ENCODE data around the gene CYP8B1.

Gene CYP8B1

DNA sequence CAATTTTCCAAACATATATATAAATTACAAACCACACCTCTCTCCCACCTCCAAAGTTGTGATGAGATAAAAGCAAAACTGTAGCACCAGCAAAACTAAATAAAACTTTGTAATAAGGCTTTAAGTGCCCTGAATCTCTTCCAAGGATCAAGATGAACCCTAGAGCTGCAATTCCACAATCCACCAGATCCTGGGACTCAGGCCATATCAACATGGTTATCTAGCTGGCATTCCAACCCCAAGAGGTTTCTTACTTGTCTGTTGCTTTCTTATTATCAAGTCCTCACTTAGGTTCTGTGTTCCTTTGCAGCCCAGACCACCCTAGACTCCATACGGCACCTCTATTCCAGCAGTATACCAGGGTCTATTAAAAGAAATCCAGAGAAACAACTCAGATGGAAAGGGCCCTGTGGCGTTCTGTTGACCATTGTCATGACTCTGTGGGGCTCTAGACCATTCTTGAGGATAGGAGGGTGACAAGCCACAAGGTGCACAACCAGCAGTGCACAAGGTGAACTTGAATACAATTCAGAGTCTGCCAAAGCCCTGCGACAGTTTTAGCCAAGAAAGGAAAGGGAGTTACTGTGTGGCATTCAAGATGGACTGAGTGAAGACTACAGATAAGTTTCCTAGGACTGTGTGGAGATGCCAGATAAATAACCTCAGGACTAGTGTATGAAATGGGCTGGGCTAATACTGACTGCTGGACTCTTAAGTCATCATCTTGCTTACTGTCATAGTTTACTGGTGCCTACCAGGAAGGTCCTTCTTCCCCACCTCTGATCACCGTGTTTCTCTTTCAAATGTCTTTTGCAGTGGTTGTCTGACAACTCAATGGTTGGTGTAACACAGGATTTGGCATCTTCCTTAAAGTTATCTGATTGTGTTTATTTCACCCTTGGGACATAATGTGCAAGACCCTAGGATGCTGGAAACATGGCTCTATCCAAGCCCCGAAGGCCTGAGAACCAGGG, 39.2 kb downstream of the CYP8B1 start (continued):
- TF ChIP-seq, protein P1, sequence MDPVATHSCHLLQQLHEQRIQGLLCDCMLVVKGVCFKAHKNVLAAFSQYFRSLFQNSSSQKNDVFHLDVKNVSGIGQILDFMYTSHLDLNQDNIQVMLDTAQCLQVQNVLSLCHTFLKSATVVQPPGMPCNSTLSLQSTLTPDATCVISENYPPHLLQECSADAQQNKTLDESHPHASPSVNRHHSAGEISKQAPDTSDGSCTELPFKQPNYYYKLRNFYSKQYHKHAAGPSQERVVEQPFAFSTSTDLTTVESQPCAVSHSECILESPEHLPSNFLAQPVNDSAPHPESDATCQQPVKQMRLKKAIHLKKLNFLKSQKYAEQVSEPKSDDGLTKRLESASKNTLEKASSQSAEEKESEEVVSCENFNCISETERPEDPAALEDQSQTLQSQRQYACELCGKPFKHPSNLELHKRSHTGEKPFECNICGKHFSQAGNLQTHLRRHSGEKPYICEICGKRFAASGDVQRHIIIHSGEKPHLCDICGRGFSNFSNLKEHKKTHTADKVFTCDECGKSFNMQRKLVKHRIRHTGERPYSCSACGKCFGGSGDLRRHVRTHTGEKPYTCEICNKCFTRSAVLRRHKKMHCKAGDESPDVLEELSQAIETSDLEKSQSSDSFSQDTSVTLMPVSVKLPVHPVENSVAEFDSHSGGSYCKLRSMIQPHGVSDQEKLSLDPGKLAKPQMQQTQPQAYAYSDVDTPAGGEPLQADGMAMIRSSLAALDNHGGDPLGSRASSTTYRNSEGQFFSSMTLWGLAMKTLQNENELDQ (tag by site-specific recombination; IDR thresholded peaks at IDR 0.05; ENCODE audit: low read depth): no peak
- TF ChIP-seq ZNF521 (tag by site-specific recombination; IDR thresholded peaks at IDR 0.05): no peak
- TF ChIP-seq, protein P2, sequence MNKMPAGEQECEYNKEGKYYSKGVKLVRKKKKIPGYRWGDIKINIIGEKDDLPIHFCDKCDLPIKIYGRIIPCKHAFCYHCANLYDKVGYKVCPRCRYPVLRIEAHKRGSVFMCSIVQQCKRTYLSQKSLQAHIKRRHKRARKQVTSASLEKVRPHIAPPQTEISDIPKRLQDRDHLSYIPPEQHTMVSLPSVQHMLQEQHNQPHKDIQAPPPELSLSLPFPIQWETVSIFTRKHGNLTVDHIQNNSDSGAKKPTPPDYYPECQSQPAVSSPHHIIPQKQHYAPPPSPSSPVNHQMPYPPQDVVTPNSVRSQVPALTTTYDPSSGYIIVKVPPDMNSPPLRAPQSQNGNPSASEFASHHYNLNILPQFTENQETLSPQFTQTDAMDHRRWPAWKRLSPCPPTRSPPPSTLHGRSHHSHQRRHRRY (tag by site-specific recombination; IDR thresholded peaks at IDR 0.05): no peak
- TF ChIP-seq, protein P3, sequence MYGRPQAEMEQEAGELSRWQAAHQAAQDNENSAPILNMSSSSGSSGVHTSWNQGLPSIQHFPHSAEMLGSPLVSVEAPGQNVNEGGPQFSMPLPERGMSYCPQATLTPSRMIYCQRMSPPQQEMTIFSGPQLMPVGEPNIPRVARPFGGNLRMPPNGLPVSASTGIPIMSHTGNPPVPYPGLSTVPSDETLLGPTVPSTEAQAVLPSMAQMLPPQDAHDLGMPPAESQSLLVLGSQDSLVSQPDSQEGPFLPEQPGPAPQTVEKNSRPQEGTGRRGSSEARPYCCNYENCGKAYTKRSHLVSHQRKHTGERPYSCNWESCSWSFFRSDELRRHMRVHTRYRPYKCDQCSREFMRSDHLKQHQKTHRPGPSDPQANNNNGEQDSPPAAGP (tag by site-specific recombination; IDR thresholded peaks at IDR 0.05): no peak
- TF ChIP-seq, protein P4, sequence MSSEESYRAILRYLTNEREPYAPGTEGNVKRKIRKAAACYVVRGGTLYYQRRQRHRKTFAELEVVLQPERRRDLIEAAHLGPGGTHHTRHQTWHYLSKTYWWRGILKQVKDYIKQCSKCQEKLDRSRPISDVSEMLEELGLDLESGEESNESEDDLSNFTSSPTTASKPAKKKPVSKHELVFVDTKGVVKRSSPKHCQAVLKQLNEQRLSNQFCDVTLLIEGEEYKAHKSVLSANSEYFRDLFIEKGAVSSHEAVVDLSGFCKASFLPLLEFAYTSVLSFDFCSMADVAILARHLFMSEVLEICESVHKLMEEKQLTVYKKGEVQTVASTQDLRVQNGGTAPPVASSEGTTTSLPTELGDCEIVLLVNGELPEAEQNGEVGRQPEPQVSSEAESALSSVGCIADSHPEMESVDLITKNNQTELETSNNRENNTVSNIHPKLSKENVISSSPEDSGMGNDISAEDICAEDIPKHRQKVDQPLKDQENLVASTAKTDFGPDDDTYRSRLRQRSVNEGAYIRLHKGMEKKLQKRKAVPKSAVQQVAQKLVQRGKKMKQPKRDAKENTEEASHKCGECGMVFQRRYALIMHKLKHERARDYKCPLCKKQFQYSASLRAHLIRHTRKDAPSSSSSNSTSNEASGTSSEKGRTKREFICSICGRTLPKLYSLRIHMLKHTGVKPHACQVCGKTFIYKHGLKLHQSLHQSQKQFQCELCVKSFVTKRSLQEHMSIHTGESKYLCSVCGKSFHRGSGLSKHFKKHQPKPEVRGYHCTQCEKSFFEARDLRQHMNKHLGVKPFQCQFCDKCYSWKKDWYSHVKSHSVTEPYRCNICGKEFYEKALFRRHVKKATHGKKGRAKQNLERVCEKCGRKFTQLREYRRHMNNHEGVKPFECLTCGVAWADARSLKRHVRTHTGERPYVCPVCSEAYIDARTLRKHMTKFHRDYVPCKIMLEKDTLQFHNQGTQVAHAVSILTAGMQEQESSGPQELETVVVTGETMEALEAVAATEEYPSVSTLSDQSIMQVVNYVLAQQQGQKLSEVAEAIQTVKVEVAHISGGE (tag by site-specific recombination; conservative IDR thresholded peaks at IDR 0.05; ENCODE audit: low read depth): no peak

DNA sequence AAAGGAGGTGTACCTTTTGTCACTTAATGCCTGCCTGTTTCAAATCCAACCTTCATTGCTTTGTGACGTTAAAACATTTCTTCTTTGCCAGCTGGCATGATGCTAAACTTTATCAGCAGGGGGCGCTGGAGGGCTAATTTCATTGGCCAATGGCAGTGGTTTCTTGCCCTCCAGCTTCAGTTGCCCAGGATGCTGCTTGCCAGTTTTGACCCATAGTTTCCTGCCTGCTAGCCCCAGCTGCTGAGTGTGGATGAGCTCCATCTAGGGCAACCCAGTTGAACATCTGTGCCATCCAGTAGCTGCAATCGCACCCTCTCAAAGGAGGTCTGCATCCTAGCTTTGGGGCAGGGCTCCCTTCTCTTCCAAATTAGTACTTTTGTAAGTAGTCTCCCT, 44.4 kb downstream of the CYP8B1 start:
- ChIA-PET CTCF (interaction anchor here (0.6 to 1.9 kb wide), 15 partner anchors 8 to 416 kb away, joined by 3 to 27 read pairs (median 4); partner anchors contain the start of gene ACKR2), POLR2A (interaction anchor here (1.9 kb wide), 1 partner anchor 47 kb away, joined by 4 read pairs; no protein-coding TSS in a partner anchor)
- H3K4me3 ChIP-seq (ENCODE audit: low read depth, low read length): no peak overlapping the region
- no peaks in the 10 kb centered on the region for H3K4me1 ChIP-seq (ENCODE audit: control insufficient read depth, insufficient read depth, low read length)
- TF ChIP-seq ZNF654 (tag by site-specific recombination; IDR thresholded peaks at IDR 0.05; ENCODE audit: low read depth): peak; percentile 60
- TF ChIP-seq, protein P5, sequence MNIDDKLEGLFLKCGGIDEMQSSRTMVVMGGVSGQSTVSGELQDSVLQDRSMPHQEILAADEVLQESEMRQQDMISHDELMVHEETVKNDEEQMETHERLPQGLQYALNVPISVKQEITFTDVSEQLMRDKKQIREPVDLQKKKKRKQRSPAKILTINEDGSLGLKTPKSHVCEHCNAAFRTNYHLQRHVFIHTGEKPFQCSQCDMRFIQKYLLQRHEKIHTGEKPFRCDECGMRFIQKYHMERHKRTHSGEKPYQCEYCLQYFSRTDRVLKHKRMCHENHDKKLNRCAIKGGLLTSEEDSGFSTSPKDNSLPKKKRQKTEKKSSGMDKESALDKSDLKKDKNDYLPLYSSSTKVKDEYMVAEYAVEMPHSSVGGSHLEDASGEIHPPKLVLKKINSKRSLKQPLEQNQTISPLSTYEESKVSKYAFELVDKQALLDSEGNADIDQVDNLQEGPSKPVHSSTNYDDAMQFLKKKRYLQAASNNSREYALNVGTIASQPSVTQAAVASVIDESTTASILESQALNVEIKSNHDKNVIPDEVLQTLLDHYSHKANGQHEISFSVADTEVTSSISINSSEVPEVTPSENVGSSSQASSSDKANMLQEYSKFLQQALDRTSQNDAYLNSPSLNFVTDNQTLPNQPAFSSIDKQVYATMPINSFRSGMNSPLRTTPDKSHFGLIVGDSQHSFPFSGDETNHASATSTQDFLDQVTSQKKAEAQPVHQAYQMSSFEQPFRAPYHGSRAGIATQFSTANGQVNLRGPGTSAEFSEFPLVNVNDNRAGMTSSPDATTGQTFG (tag by site-specific recombination; IDR thresholded peaks at IDR 0.05; ENCODE audit: borderline replicate concordance): no peak
- TF ChIP-seq, protein P6, sequence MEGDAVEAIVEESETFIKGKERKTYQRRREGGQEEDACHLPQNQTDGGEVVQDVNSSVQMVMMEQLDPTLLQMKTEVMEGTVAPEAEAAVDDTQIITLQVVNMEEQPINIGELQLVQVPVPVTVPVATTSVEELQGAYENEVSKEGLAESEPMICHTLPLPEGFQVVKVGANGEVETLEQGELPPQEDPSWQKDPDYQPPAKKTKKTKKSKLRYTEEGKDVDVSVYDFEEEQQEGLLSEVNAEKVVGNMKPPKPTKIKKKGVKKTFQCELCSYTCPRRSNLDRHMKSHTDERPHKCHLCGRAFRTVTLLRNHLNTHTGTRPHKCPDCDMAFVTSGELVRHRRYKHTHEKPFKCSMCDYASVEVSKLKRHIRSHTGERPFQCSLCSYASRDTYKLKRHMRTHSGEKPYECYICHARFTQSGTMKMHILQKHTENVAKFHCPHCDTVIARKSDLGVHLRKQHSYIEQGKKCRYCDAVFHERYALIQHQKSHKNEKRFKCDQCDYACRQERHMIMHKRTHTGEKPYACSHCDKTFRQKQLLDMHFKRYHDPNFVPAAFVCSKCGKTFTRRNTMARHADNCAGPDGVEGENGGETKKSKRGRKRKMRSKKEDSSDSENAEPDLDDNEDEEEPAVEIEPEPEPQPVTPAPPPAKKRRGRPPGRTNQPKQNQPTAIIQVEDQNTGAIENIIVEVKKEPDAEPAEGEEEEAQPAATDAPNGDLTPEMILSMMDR (tag by site-specific recombination; IDR thresholded peaks at IDR 0.05): 0 out of 2 replicates have a peak, but pooled peaks have one; percentile 21
- TF ChIP-seq, protein P7, sequence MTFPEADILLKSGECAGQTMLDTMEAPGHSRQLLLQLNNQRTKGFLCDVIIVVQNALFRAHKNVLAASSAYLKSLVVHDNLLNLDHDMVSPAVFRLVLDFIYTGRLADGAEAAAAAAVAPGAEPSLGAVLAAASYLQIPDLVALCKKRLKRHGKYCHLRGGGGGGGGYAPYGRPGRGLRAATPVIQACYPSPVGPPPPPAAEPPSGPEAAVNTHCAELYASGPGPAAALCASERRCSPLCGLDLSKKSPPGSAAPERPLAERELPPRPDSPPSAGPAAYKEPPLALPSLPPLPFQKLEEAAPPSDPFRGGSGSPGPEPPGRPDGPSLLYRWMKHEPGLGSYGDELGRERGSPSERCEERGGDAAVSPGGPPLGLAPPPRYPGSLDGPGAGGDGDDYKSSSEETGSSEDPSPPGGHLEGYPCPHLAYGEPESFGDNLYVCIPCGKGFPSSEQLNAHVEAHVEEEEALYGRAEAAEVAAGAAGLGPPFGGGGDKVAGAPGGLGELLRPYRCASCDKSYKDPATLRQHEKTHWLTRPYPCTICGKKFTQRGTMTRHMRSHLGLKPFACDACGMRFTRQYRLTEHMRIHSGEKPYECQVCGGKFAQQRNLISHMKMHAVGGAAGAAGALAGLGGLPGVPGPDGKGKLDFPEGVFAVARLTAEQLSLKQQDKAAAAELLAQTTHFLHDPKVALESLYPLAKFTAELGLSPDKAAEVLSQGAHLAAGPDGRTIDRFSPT (tag by site-specific recombination; IDR thresholded peaks at IDR 0.05): 0 out of 2 replicates have a peak, but pooled peaks have one; percentile 32
- H3K36me3 ChIP-seq (ENCODE audit: control insufficient read depth in 2 of 2, insufficient read depth in 1 of 2, low read length in 2 of 2): no peaks in the 10 kb centered on the region
- no peak overlapping the region for H3K27ac ChIP-seq (ENCODE audit: extremely low read depth, low read depth, low read length)
- no peaks in the 10 kb centered on the region for H3K9me3 ChIP-seq (ENCODE audit: control insufficient read depth, insufficient read depth, low read depth, low read length)
